ENCODE data around the gene SEC16B. TPM values are rescaled to one million over a fixed set of nuclear protein-coding genes. Genes with fewer than 3 reads are reported as not detected.

SEC16B gene
- total RNA-seq, 1 donor from 2014 or later = 3.1 TPM

GRCh38 chr1:177934927-177935326 is 34.9 kb downstream of the SEC16B start:
- H3K27me3 Mint-ChIP-seq (ENCODE audit: low read depth) = no peaks in the 10 kb centered on the region
- DNase-seq (ENCODE audit: low spot score in 2 of 2, unreplicated experiment in 2 of 2) = no peak
- no peak for TF ChIP-seq CTCF (IDR thresholded peaks at IDR 0.05; ENCODE audit: unreplicated experiment)
- H3K9me3 Mint-ChIP-seq = no peaks in the 10 kb centered on the region
- H3K27ac Mint-ChIP-seq = no peak overlapping the region
- peaks cover 4% of the 10 kb centered on the region for H3K36me3 Mint-ChIP-seq
- peaks cover 7% of the 10 kb centered on the region for H3K4me1 Mint-ChIP-seq
- no peak overlapping the region for H3K4me3 Mint-ChIP-seq

- H3K9me3 Mint-ChIP-seq = no peaks in the 10 kb centered on the region
- H3K27me3 Mint-ChIP-seq (ENCODE audit: low read depth) = no peaks in the 10 kb centered on the region
- H3K36me3 Mint-ChIP-seq = peaks cover 4% of the 10 kb centered on the region
- H3K4me3 Mint-ChIP-seq = no peak overlapping the region
- no peak overlapping the region for H3K27ac Mint-ChIP-seq
- no peak for DNase-seq (ENCODE audit: low spot score in 2 of 2, unreplicated experiment in 2 of 2)
- TF ChIP-seq CTCF (IDR thresholded peaks at IDR 0.05; ENCODE audit: unreplicated experiment) = no peak
- H3K4me1 Mint-ChIP-seq = peaks cover 7% of the 10 kb centered on the region
Measured at GRCh38 chr1:177934461-177934860, 35.4 kb downstream of the SEC16B start.

- no peak for DNase-seq (ENCODE audit: low spot score in 2 of 2, unreplicated experiment in 2 of 2)
- Mint-ChIP-seq H3K27ac (no peak overlapping the region), H3K27me3 (ENCODE audit: low read depth) (no peaks in the 10 kb centered on the region), H3K9me3 (no peaks in the 10 kb centered on the region), H3K36me3 (peaks cover 4% of the 10 kb centered on the region), H3K4me1 (peaks cover 7% of the 10 kb centered on the region), H3K4me3 (no peak overlapping the region)
- TF ChIP-seq CTCF (IDR thresholded peaks at IDR 0.05; ENCODE audit: unreplicated experiment) = no peak
Measured at GRCh38 chr1:177933881-177934280, 36.0 kb downstream of the SEC16B start.

GRCh38 chr1:177932123-177932522 is 37.7 kb downstream of the SEC16B start:
- Mint-ChIP-seq H3K9me3 (no peaks in the 10 kb centered on the region), H3K27me3 (ENCODE audit: low read depth) (no peaks in the 10 kb centered on the region), H3K4me1 (no peaks in the 10 kb centered on the region), H3K27ac (no peak overlapping the region), H3K4me3 (no peak overlapping the region), H3K36me3 (peaks cover 4% of the 10 kb centered on the region)
- no peak for TF ChIP-seq CTCF (IDR thresholded peaks at IDR 0.05; ENCODE audit: unreplicated experiment)
- DNase-seq (ENCODE audit: low spot score in 2 of 2, unreplicated experiment in 2 of 2) = no peak

GRCh38 chr1:177928952-177929351 is 40.9 kb downstream of the SEC16B start:
- DNase-seq (ENCODE audit: low spot score in 2 of 2, unreplicated experiment in 2 of 2) = no peak
- H3K9me3 Mint-ChIP-seq = no peaks in the 10 kb centered on the region
- TF ChIP-seq CTCF (IDR thresholded peaks at IDR 0.05; ENCODE audit: unreplicated experiment) = no peak
- peaks cover 2% of the 10 kb centered on the region for H3K36me3 Mint-ChIP-seq
- H3K27ac Mint-ChIP-seq = no peak overlapping the region
- H3K4me3 Mint-ChIP-seq = no peak overlapping the region
- no peaks in the 10 kb centered on the region for H3K4me1 Mint-ChIP-seq
- H3K27me3 Mint-ChIP-seq (ENCODE audit: low read depth) = no peaks in the 10 kb centered on the region

GRCh38 chr1:177928194-177928593 is 41.7 kb downstream of the SEC16B start:
- no peak overlapping the region for H3K27ac Mint-ChIP-seq
- no peak for DNase-seq (ENCODE audit: low spot score in 2 of 2, unreplicated experiment in 2 of 2)
- no peaks in the 10 kb centered on the region for H3K9me3 Mint-ChIP-seq
- H3K27me3 Mint-ChIP-seq (ENCODE audit: low read depth) = no peaks in the 10 kb centered on the region
- H3K4me3 Mint-ChIP-seq = no peak overlapping the region
- peaks cover 2% of the 10 kb centered on the region for H3K36me3 Mint-ChIP-seq
- no peak for TF ChIP-seq CTCF (IDR thresholded peaks at IDR 0.05; ENCODE audit: unreplicated experiment)
- H3K4me1 Mint-ChIP-seq = no peaks in the 10 kb centered on the region
